CD14-positive monocyte (primary cell): ENCODE measurements around the gene CRTC1. TPM values are rescaled to one million over a fixed set of nuclear protein-coding genes. Genes with fewer than 3 reads are reported as not detected.

ENCODE experiments used
- DNase-seq, 3 donors: peaks; one replicate each; pipeline ENCODE4 v3.0.0-alpha.2; 2011 to 2022
- H2AFZ ChIP-seq: 2 replicates; pipeline ENCODE4 v1.6.0; 2012; ENCODE audit warnings: mild to moderate bottlenecking, low read depth, low read length, inconsistent platforms; ENCODE audit not compliant: insufficient read depth, poor library complexity, severe bottlenecking
- H3K27ac ChIP-seq, 2 donors: 1 replicate in 1 of 2; 2 replicates in 1 of 2; pipeline ENCODE4 v1.5.1; 2012 to 2013; ENCODE audit warnings: low read length in 2 of 2, control low read depth in 1 of 2, inconsistent platforms in 1 of 2, low read depth in 1 of 2, mild to moderate bottlenecking in 1 of 2
- H3K27me3 ChIP-seq, 2 donors: one replicate each; pipeline versions ENCODE4 v1.6.0 to v1.6.1; 2011 to 2013; ENCODE audit warnings: low read length in 2 of 2; ENCODE audit not compliant: control insufficient read depth in 2 of 2, insufficient read depth in 2 of 2
- H3K36me3 ChIP-seq, 2 donors: replicated peaks in 1 of 2; 1 replicate in 1 of 2; 2 replicates in 1 of 2; pipeline versions ENCODE4 v1.5.1 to v1.6.1; 2012 to 2013; ENCODE audit warnings: low read length in 2 of 2, control low read depth in 1 of 2, inconsistent platforms in 1 of 2, mild to moderate bottlenecking in 1 of 2; ENCODE audit not compliant: insufficient read depth in 2 of 2, control insufficient read depth in 1 of 2
- H3K4me1 ChIP-seq, 2 donors: 1 replicate in 1 of 2; 2 replicates in 1 of 2; pipeline versions ENCODE4 v1.5.1 to v1.6.1; 2012 to 2013; ENCODE audit warnings: low read length in 2 of 2, control low read depth in 1 of 2, inconsistent platforms in 1 of 2, mild to moderate bottlenecking in 1 of 2, moderate library complexity in 1 of 2; ENCODE audit not compliant: insufficient read depth in 2 of 2, control insufficient read depth in 1 of 2
- H3K4me2 ChIP-seq: replicated peaks from 2 replicates; pipeline ENCODE3; 2012; ENCODE audit warnings: low read length, moderate library complexity, mild to moderate bottlenecking; ENCODE audit not compliant: poor library complexity, severe bottlenecking; ENCODE audit errors: extremely low read depth
- H3K4me3 ChIP-seq, 3 experiments: fragments of 200-600 bp in 1 of 3; sonication (generic) in 1 of 3; replicated peaks in 1 of 3; 1 replicate in 2 of 3; 2 replicates in 1 of 3; pipeline ENCODE4 v1.5.1; 2011 to 2013; ENCODE audit warnings: low read length in 3 of 3, mild to moderate bottlenecking in 3 of 3, control low read depth in 2 of 3, low read depth in 2 of 3, inconsistent platforms in 1 of 3, moderate library complexity in 1 of 3
- H3K79me2 ChIP-seq: 2 replicates; pipeline ENCODE4 v1.6.0; 2012; ENCODE audit warnings: mild to moderate bottlenecking, control low read depth, inconsistent platforms, low read length, moderate library complexity; ENCODE audit not compliant: insufficient read depth
- H3K9ac ChIP-seq: 2 replicates; pipeline ENCODE4 v1.6.0; 2017; ENCODE audit warnings: low read length, mild to moderate bottlenecking; ENCODE audit not compliant: insufficient read depth, poor library complexity, severe bottlenecking
- H3K9me3 ChIP-seq, 2 donors: replicated peaks in 1 of 2; 1 replicate in 1 of 2; 2 replicates in 1 of 2; pipeline versions ENCODE4 v1.5.1 to v1.6.1; 2012 to 2013; ENCODE audit warnings: low read length in 2 of 2, control low read depth in 1 of 2; ENCODE audit not compliant: control insufficient read depth in 1 of 2, insufficient read depth in 1 of 2
- H4K20me1 ChIP-seq: 2 replicates; pipeline ENCODE4 v1.6.0; 2012; ENCODE audit warnings: mild to moderate bottlenecking, low read length, control low read depth, moderate library complexity; ENCODE audit not compliant: insufficient read depth
- H3K27ac Mint-ChIP-seq, 7 donors: one replicate each; pipeline ENCODE4 v1.8.0; 2020; ENCODE audit warnings: mild to moderate bottlenecking in 7 of 7, mixed read lengths in 7 of 7, moderate library complexity in 6 of 7, inconsistent platforms in 2 of 7
- H3K27me3 Mint-ChIP-seq, 3 donors: one replicate each; pipeline ENCODE4 v1.8.0; 2021 to 2022; ENCODE audit warnings: low read depth in 3 of 3, mild to moderate bottlenecking in 3 of 3, mixed read lengths in 3 of 3, moderate library complexity in 3 of 3, inconsistent platforms in 1 of 3
- H3K36me3 Mint-ChIP-seq, 2 donors: one replicate each; pipeline ENCODE4 v1.8.0; 2020; ENCODE audit warnings: mixed read lengths in 2 of 2, inconsistent platforms in 1 of 2, mild to moderate bottlenecking in 1 of 2
- H3K4me1 Mint-ChIP-seq: one replicate; pipeline ENCODE4 v1.8.0; 2020; ENCODE audit warnings: mild to moderate bottlenecking, mixed read lengths
- H3K4me3 Mint-ChIP-seq, 2 donors: one replicate each; pipeline ENCODE4 v1.8.0; 2020; ENCODE audit warnings: mild to moderate bottlenecking in 2 of 2, mixed read lengths in 2 of 2, moderate library complexity in 1 of 2
- H3K9me3 Mint-ChIP-seq, 7 donors: one replicate each; pipeline ENCODE4 v1.8.0; 2020 to 2022; ENCODE audit warnings: mixed read lengths in 7 of 7, mild to moderate bottlenecking in 6 of 7, moderate library complexity in 6 of 7, inconsistent platforms in 2 of 7
- WGBS: methylation state at CpG from one replicate; pipeline ENCODE4 v1.1.5; 2013; ENCODE audit warnings: missing lambda C conversion rate; ENCODE audit not compliant: insufficient coverage; 5-methylcytosine and 5-hydroxymethylcytosine counted together
- intact Hi-C, 2 donors: fragments of 100-400 bp; cut with micrococcal nuclease; formaldehyde crosslinking; loops; one replicate each; pipeline versions ENCODE4 v1.15.0 to v1.15.1; 2023
- polyA plus RNA-seq, 3 donors: library from polyadenylated mRNA; depleted of rRNA in 1 of 3; unstranded in 2 of 3; stranded (reverse) in 1 of 3; fragments of 300-500 nt in 2 of 3; fragments of >200 nt in 1 of 3; fragmentation: Illumina TruSeq in 2 of 3; gene quantifications; 1 replicate in 2 of 3; 2 replicates in 1 of 3; pipeline ENCODE4 v1.2.3, GENCODE V29; 2012 to 2021
- TF ChIP-seq, protein P1 (sequence below): fragments of 200-600 bp; IDR thresholded peaks from one replicate; pipeline ENCODE4 v1.8.0; 2022; ENCODE audit warnings: antibody characterized with exemption, mild to moderate bottlenecking

Gene CRTC1
- polyA plus RNA-seq, 3 donors, result 0.28 to 9.2 (median 0.55) TPM

GRCh38 chr19:18741124-18742121 lies 57.9 kb downstream of the CRTC1 start:
- 93% methylated on average over 22 of the region's 27 CpGs for WGBS
- TF ChIP-seq, protein P1, sequence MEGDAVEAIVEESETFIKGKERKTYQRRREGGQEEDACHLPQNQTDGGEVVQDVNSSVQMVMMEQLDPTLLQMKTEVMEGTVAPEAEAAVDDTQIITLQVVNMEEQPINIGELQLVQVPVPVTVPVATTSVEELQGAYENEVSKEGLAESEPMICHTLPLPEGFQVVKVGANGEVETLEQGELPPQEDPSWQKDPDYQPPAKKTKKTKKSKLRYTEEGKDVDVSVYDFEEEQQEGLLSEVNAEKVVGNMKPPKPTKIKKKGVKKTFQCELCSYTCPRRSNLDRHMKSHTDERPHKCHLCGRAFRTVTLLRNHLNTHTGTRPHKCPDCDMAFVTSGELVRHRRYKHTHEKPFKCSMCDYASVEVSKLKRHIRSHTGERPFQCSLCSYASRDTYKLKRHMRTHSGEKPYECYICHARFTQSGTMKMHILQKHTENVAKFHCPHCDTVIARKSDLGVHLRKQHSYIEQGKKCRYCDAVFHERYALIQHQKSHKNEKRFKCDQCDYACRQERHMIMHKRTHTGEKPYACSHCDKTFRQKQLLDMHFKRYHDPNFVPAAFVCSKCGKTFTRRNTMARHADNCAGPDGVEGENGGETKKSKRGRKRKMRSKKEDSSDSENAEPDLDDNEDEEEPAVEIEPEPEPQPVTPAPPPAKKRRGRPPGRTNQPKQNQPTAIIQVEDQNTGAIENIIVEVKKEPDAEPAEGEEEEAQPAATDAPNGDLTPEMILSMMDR, result no peak
- peak overlapping the region in 1 of 7 donors; percentile 11 for H3K27ac Mint-ChIP-seq
- no peak overlapping the region for H3K4me2 ChIP-seq
- H3K79me2 ChIP-seq, result no peaks in the 10 kb centered on the region
- no peak overlapping the region for H3K27ac ChIP-seq
- H3K27me3 ChIP-seq, result no peaks in the 10 kb centered on the region
- peaks cover 0 to 8% of the 10 kb centered on the region in 2 donors for H3K36me3 Mint-ChIP-seq
- intact Hi-C loops, result no loop called here
- H3K4me1 Mint-ChIP-seq, result no peaks in the 10 kb centered on the region
- DNase-seq, result no peak
- H3K4me3 Mint-ChIP-seq, result no peak overlapping the region
- no peak overlapping the region for H3K9ac ChIP-seq
- H3K9me3 ChIP-seq, result no peaks in the 10 kb centered on the region
- H3K27me3 Mint-ChIP-seq, result peaks cover 0 to 1% (median 0%) of the 10 kb centered on the region in 3 donors
- H3K36me3 ChIP-seq, result peaks cover 0 to 5% of the 10 kb centered on the region in 2 donors
- peaks cover 36% of the 10 kb centered on the region for H4K20me1 ChIP-seq
- peaks cover 0 to 1% (median 0%) of the 10 kb centered on the region in 7 donors for H3K9me3 Mint-ChIP-seq
- H3K4me3 ChIP-seq, result no peak overlapping the region
- no peak overlapping the region for H2AFZ ChIP-seq
- no peaks in the 10 kb centered on the region for H3K4me1 ChIP-seq

- DNase-seq, result no peak
- H3K27me3 ChIP-seq, result no peaks in the 10 kb centered on the region
- no peak overlapping the region for H3K4me2 ChIP-seq
- no peaks in the 10 kb centered on the region for H3K79me2 ChIP-seq
- Mint-ChIP-seq H3K9me3 (peaks cover 0 to 1% (median 0%) of the 10 kb centered on the region in 7 donors), H3K4me1 (no peaks in the 10 kb centered on the region), H3K36me3 (peaks cover 0 to 8% of the 10 kb centered on the region in 2 donors), H3K27ac (no peak overlapping the region), H3K27me3 (peaks cover 0 to 1% (median 0%) of the 10 kb centered on the region in 3 donors), H3K4me3 (no peak overlapping the region)
- H3K9ac ChIP-seq, result no peak overlapping the region
- H4K20me1 ChIP-seq, result peaks cover 27% of the 10 kb centered on the region
- WGBS, result 98% methylated on average over 14 of the region's 14 CpGs
- no peak overlapping the region for H3K4me3 ChIP-seq
- H3K36me3 ChIP-seq, result peaks cover 0 to 5% of the 10 kb centered on the region in 2 donors
- H2AFZ ChIP-seq, result no peak overlapping the region
- no peaks in the 10 kb centered on the region for H3K9me3 ChIP-seq
- no peak overlapping the region for H3K27ac ChIP-seq
- H3K4me1 ChIP-seq, result no peaks in the 10 kb centered on the region
- TF ChIP-seq, protein P1, result no peak
- intact Hi-C loops, result no loop called here
Measured at GRCh38 chr19:18742324-18742723, 58.8 kb downstream of the CRTC1 start.
